Activated CD8-positive, alpha-beta memory T cell treated with anti-CD3 and anti-CD28 coated beads for 1 hour (primary cell): ENCODE data around the gene C11orf58.

Experiments used
- DNase-seq, 2 donors: peaks; one replicate each; pipeline ENCODE4 v3.0.0-alpha.2; 2020; ENCODE audit warnings: low read depth in 1 of 2; ENCODE audit errors: extremely low read depth in 1 of 2

C11orf58 gene

DNA sequence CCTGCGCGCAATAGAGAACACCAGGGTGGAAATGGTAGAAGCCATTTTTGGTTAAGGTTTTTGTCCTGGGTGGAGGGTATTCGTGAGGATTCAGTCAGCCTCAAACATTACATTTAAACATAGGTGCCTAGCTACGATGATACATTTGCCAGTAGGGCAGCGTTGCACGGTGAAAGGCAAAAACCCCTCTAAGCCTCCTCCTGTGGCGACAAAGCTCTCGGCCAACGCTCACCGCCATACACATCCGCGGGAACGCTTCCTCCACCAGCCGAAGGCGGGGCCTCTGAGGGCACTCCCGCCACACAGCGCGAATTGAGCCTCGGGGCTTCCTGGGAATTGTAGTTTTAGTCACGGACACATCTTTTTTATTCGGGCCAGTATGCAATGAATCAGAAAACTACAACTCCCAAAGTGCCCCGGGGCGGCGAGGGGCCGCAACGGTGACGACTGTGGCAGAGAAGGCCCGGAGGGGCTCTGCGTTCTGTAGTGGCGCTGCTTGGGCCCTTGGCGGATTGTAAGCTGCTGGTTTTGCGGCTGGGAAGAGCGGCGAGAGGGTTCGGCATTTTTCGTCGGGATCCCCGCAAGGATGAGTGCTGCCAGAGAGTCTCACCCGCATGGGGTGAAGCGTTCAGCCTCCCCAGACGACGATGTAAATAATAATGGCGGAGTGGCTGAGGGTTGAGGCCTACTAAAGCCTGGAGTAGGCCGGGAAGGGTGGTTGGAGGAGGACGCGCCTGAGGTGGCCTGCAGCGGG is at the start of gene C11orf58:
C11orf58 (plus strand) TSS at position 455 of the 754 bp plus-strand sequence; CDS start at position 587, 132 bp downstream.
- peak; percentile 84 to 88 for DNase-seq

DNA sequence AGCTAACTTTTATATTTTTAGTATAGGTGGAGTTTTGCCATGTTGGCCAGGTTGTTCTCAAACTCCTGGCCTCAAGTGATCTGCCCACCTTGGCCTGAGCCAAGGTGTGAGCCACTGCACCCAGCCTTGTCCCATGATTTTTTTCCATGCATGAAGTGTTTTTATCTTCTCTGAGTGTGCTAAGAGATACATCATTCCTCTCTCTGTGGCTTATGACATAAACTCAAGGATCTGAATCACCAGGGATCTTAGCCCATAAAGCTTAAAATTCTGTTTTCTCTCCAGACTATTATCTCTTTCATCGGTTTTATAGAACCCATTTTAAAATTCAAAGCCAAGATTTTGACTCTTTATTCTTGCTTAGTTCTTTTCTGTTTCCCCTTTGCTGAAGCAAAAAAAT is 48.4 kb upstream of the C11orf58 start:
- no peak for DNase-seq

DNA sequence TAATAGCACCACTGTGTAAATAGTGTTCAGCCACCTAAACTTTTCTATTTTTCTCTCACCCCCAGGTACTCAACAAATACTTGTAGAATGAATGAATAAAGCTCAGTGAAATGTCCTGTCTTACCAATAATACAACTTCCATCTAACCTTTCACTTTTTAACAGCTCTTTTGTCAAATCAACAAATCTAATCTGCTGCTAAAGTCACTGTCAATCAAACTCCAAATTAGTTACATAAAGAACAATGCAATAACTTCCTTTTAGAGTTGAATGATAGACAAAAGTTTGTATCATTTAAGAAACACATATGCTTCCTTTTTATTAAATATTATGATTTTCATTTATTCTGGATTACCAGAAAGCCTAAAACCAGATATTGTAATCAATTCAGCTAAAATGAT is 34.7 kb upstream of the C11orf58 start:
- DNase-seq, result no peak

DNA sequence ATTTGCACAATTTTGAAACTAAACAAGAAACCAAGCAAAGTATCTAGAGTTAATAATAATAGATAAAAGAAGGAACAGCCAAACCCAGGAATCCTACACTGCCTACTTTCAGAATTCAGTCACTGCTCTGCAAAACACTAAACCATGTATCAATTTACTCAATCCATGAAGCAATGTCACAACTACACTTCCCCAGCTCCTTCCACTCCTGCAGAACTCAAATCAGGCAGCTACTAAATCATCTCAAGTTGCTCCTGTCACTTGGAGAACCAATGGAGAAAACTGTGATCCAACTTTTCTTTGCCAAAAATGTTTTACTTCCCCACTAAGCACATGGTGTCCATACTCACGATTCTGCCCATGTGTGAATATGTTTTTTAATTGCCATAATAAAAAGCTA is 24.9 kb upstream of the C11orf58 start:
- DNase-seq, result no peak

GRCh38 chr11:16722581-16723344 is 15.7 kb upstream of the C11orf58 start:
- DNase-seq, result no peak

DNA sequence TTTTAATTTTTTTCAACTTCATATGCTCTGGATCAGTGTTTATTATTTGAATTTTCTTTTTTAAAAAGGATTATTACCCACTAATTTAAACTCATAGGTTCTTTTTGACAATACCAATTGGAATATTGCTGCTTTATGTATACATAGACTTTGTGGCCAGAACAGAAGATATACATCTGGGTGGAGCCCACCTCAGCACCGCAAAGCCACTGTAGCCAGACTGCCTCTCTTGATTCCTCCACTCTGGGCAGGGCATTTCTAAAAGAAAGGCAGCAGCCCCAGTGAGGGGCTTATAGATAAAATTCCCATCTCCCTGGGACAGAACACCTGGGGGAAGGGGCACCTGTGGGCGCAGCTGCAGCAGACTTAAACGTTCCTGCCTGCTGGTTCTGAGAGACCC is 10.6 kb upstream of the C11orf58 start:
- no peak for DNase-seq

- DNase-seq, result no peak
Observed at GRCh38 chr11:16737818-16738192, 642 bp upstream of the C11orf58 start.

- DNase-seq, result no peak
Observed at GRCh38 chr11:16738947-16739815, 734 bp downstream of the C11orf58 start.

- DNase-seq, result no peak
Observed at GRCh38 chr11:16741473-16741872, 3.0 kb downstream of the C11orf58 start.

GRCh38 chr11:16743478-16743877 is 5.0 kb downstream of the C11orf58 start:
- DNase-seq, result no peak

GRCh38 chr11:16744128-16744725 is 5.8 kb downstream of the C11orf58 start:
- no peak for DNase-seq

- DNase-seq, result no peak
Observed at GRCh38 chr11:16745950-16746605, 7.6 kb downstream of the C11orf58 start.

- no peak for DNase-seq
Observed at GRCh38 chr11:16749092-16749491, 10.6 kb downstream of the C11orf58 start.

- DNase-seq, result no peak
Observed at GRCh38 chr11:16749666-16750065, 11.2 kb downstream of the C11orf58 start.

DNA sequence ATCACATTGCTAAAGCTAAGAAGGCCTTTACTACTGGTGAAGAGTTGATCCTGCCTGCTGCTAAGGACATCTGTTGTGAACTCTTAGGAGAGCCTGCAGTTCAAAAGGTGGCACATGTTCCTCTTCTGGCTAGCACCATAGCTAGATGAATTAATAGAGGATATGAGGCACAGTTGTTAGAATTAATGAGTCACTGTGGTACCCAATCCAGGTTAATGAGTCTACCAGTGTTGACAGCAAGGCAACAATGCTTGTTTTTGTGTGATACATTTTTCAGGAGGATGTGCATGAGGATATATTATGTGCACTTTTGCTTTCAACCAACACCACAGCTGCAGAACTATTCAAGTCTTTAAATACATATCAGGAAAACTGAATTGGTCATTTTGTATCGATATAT is 12.0 kb downstream of the C11orf58 start:
- DNase-seq, result no peak

GRCh38 chr11:16758382-16759024 is 20.1 kb downstream of the C11orf58 start:
- DNase-seq, result no peak

GRCh38 chr11:16759857-16760508 is 21.5 kb downstream of the C11orf58 start:
- DNase-seq, result no peak

- no peak for DNase-seq
Observed at GRCh38 chr11:16763746-16764145, 25.3 kb downstream of the C11orf58 start.

DNA sequence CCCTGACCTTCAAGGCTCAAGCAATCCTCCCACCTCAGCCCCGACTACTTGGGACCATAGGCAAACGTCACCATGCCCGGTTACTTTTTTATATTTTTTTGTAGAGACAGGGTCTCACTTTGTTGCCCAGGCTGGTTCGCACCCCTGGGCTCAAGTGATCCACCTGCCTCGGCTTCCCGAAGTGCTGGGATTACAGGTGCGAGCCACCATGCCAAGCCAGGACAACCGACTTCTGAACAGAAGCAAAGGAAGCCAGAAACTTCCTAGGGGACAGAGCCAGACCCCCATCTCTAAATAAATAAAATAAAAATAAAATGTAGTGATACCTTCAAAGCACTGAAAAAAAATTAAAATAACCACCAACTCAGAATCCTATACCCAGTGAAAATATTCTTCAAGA is 26.4 kb downstream of the C11orf58 start:
- no peak for DNase-seq
